Fibroblast of skin of right biceps (primary cell): ENCODE data around the gene PAQR5.
"Not testable (repeated sequence)": the region's sequence is repeated elsewhere in the genome, so short reads cannot be mapped to it uniquely, and the experiment has no call there.

ENCODE experiments used
- DNase-seq: peaks from one replicate; pipeline ENCODE4 v3.0.0-alpha.2; 2013

The PAQR5 gene

GRCh38 chr15:69317392-69317841 is 18.7 kb downstream of the PAQR5 start:
- no peak for DNase-seq

- DNase-seq, result no peak
These were observed 19.3 kb downstream of the PAQR5 start for GRCh38 chr15:69318033-69318432.

GRCh38 chr15:69319384-69320375 is 21.0 kb downstream of the PAQR5 start:
- no peak for DNase-seq

DNA sequence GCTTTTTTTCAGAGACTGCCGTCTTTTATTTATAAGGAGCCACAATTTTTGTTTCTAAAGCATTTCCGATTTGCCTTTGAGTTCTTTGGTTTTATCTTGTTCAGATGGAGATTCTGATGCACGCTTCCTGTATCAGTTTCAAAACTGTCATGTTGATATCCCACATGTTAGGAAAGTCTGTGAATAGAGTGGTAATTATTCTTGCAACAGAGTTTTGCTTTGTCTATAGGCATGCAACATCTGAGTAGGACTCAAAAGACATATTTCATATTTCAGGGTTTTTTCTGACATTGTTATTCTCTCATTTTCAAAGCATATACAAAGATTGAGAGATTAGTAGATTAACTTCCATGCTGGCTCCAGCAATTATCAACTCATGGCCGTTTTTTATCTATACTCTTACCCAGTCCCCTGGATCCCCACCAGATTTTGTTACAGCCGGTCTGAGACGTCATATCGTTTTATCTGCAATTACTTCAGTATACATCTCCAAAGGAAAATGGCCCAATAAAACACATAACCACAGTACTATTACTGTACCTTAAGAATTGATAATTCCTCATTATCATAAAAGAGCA is 22.4 kb downstream of the PAQR5 start:
- DNase-seq, result no peak

- DNase-seq, result no peak
These were observed 25.2 kb downstream of the PAQR5 start for GRCh38 chr15:69323893-69324430.

DNA sequence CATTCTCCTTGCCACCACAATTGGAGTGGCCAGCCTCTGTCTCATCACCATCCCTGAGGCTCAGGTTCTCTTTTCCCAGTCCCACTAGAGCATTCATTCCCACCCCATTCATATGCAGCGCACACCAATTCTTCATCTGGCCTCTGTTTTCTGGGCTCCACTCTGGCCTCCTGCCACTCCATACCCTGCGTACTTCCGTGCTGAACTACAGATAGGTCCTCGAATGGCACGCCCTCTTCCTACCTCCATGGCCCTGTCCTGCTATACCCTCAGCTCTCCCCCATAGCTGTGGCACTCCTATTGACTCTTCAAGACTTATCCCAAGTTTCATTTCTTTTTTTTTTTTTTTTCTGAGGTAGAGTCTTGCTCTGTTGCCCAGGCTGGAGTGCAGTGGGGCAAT is 25.9 kb downstream of the PAQR5 start:
- DNase-seq, result no peak

DNA sequence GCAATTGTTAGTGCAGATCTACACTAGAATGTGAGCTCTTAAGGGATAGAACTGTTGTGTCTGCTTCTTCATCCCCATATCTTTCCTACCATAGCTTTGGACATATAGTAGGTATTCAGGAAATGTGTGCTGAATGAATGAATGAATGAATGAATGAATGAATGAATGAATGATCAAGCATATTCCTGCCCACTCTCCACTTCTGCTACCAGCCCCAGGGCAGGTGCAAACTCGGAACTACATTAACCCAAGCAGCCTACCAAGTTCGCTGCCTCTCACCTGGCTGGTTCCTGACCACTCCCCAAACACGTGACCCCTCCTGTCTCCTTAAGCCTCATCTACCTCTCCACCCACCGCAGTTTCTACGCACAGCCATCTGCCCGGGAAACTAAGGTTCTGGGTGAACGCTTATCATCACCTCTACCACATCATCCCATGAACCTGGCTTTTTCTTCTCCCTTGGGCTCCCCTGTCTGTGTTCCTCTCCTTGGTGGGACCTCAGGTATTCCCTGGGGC is 26.8 kb downstream of the PAQR5 start:
- DNase-seq, result no peak

- DNase-seq, result no peak
These were observed 29.4 kb downstream of the PAQR5 start for GRCh38 chr15:69328080-69328479.

GRCh38 chr15:69328739-69329138 is 30.0 kb downstream of the PAQR5 start:
- no peak for DNase-seq

DNA sequence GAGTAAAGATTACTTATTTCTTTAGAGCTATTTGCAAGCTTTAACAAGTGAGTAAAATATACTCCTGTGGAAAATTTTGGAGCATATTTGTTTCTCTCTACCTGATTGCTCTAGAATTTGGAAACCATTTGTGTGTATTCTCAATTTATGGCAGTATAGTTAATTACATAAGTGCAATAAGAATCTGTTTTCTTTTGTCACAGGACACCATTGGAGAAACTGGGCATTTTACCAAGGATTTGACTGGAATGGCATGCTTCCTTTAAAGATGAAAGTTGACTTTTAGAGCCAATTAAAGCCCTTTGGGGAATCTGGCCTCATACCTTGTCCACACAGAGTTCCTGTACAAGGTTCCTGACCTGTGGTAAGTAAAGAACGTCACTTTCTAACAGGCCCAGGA is 38.4 kb downstream of the PAQR5 start:
- DNase-seq, result peak; percentile 39

DNA sequence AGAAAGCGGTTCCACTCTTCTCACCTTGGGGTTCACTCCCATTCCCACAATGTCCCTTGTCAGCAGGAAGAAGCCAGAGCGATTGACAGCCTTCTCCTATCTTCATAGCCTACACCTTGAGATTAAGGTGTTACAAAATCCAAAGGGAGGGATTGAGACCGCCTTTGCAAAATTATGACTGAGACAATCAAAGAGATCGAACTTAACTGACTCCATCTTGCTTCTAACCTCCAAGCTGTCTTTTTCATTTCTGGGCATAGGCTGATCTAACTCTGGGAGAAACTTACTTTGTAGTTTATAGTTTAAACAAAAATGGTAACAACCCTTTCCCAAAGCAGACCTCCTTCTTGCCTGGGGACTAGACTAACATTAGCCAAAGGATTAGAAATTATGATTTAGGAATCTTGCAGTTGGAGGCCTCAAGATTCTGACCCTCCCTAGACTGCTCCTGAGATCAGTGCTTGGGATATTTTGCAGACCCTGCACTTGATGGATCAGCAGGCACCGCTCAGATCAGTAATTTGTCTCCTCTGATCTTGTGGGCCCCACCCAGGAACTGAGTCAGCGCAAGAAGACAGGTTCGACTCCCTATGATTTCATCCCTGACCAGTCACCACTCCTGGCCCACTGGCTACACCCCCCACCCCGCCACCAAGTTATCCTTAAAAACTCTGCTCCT is 40.0 kb downstream of the PAQR5 start:
- DNase-seq, result peak; percentile 12

GRCh38 chr15:69339214-69339543 is 40.5 kb downstream of the PAQR5 start:
- DNase-seq, result not testable (repeated sequence)

- no peak for DNase-seq
These were observed 41.7 kb downstream of the PAQR5 start for GRCh38 chr15:69340243-69340900.

GRCh38 chr15:69341356-69341755 is 42.6 kb downstream of the PAQR5 start:
- no peak for DNase-seq

DNA sequence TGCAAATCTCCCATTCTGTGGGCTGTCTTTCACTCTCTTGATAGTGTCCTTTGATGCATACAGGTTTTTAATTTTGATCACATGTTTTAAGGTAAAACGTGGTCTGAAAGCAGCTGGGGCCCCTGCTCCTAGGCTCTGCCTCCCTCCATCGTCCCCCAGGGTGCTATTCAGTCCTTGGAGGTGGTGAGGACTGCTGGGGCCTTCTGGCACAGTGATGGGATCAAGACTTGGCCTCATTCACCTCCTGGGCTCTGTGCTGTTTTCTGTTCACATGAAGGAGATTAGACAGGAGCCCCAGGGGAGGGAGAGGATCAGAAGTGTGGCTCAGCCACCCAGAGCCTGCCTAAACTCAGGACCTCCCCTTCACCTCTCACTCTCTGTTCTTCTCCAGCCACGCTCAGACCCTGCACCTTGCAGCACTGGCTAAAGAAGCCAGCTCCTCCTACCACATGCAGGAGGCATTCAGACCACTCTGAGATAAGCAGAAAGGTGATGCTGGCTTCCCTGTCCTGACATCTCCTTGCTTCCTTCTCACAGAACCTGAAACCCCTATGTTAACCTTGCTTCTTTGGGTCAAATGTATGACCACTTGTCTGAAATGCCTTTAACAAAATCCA is 43.9 kb downstream of the PAQR5 start:
- DNase-seq, result no peak

GRCh38 chr15:69343133-69343532 is 44.4 kb downstream of the PAQR5 start:
- no peak for DNase-seq

- no peak for DNase-seq
These were observed 45.5 kb downstream of the PAQR5 start for GRCh38 chr15:69344238-69344637.

DNA sequence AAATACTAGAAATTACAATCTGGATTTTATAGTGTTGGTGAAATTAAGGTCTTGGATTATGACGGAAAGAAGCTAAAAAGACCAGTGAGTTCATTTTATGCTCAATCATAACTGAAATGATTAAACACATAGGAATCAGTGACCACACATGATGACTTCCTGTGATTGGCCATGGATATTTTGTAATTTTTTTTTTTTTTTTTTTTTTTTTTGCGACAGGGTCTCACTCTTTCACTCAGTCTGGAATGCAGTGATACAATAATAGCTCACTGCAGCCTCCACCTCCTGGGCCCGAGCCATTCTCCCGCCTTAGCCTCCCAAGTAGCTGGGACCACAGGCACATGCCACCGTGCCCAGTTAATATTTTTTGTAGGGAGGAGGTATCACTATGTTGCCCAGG is 47.4 kb downstream of the PAQR5 start:
- peak; percentile 71 for DNase-seq

DNA sequence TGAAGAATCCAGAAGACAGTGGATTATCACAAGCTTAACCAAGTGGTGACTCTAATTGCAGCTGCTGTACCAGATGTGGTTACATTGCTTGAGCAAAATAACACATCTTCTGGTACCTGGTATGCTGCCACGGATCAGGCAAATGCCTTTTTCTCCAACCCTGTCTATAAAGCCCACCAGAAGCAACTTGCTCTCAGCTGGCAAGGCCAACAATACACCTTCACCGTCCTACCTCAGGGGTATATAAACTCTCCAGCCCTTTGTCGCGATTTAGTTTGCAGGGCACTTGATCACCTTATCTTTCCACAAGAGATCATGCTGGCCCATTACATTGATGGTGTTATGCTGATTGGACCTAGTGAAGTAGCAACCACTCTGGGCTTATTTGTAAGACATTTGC is 52.6 kb downstream of the PAQR5 start:
- DNase-seq, result no peak

GRCh38 chr15:69351884-69352283 is 53.2 kb downstream of the PAQR5 start:
- DNase-seq, result no peak

DNA sequence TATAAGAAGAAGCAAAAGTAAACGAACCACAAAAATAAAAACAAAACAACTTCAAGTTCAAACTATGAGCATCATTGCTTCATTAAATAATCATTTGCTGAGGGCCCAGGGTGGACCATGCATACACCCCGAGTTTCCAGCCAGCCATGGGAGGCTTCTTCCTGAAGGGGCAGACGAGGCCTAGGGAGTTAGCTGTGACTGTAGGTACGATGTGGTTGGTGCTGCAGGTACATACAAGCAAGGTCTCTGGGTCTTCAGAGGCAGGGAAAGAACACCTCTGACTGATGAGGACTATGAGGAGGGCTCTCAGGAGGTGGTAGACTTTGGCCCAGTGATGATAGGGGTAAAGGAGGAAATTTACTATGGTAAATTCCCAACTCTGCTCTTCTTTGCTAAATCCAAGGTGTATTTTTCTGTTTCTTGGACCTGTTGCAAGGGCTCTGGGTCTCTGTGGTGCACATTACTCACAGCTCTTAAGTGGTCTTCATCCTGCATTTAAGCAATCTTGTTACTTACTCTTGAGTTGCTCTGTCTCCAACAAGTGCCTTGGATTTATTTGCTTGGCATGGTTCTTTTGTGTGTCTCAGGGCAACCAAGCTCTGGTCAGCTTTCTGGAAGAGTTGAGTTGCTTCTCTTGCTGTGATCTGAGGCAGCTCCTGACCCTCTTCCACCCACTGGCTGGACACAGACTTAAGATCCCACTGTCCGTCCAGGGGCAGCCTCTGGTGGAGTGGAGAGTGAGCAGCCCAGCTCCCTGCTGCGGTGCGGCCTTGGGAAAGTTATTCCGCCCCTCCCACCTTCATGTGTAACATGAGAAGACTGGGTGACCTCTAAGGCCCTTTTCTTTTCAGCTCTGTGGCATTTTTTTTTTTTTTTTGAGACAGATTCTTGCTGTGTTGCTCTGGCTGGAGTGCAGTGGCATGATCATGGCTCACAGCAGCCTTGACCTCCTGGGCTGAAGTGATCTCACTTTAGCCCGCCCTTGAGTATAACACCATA is 59.4 kb downstream of the PAQR5 start:
- no peak for DNase-seq
